Left lobe of liver (tissue), 2 donors: ENCODE measurements around the gene IGFN1. TPM values are rescaled to one million over a fixed set of nuclear protein-coding genes. Genes with fewer than 3 reads are reported as not detected.

ENCODE experiments used
- ATAC-seq: fragments of 200-7000 bp; cut with Tn5 transposase; one replicate; pipeline ENCODE4 v1.9.1; 2020; ENCODE audit warnings: mild to moderate bottlenecking, moderate library complexity
- DNase-seq: peaks from one replicate; pipeline ENCODE4 v3.0.0-alpha.2; 2020; ENCODE audit warnings: low spot score
- total RNA-seq: library from RNA; stranded (reverse); gene quantifications from one replicate; pipeline ENCODE4 v1.2.1, GENCODE V29; 2021
- donor health status: DM: no; HTN: no; CAD: no; lungs with moderate emphysema.
- donor health status: DM: no; HTN: yes; CAD: no.

Gene IGFN1
- total RNA-seq: not detected

DNA sequence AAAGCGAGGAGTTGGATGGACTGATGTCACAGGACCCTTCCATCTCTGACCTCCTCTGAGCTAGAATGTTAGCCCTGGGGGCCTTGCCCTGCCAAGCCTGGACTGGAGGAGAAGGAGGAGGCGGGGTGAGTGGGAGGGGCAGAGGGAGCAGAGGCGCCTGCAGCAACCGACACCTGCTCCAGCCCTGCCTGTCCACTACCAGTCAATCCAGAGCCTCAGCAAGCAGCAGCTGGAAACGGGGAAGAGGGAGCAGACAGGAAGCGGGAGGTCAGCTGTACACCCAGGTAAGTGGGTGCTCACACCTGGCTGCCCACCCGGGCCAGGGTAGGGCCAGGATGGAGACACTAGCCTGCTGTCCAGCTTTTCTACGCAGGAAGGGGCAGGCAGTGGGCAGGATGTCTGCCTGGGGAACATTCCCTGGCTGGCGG lies at the start of gene IGFN1:
Gene IGFN1 (plus strand): TSS at position 201 of the 428 bp plus-strand sequence. CDS start 2,470 bp downstream, outside the sequence.
- ATAC-seq: no peak

DNA sequence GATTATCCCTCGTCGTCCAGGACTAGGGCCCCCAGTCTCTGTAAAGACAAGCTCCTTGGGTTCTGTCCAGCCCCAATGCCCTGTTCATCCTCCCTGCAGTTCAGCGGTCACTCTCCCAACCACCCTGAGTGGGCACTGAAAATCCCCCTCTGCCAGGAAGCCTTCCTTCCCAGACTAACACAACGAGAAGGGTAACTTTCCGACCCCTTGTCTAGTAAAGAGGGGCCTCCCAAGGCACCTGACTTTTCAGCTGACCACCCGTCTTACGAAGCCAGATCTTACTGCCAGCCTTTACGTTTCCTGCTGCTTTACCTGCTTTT lies 49.7 kb upstream of the IGFN1 start:
- ATAC-seq (no peak), DNase-seq (no peak)

More for the DNA sequence above, at the start of gene IGFN1:
- no peak for DNase-seq

DNA sequence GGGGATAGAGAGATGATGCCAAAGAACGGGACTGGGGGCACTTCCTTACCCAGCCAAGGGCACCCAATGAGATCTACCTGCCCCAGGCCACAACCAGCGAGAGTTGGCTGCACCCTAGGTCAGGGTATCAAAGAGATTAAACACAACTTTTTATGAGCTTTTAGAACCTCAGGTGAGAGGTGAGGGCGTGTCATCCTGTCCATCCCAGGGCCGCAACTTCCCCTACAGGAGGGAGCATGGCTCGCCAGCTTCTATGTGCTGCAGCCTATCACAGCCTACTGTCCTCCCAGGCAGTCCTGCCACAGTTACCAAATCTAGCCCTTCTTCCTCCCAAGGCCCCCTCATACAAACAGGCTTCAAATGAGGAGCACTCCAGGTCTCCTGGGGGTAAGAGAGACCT lies 49.2 kb upstream of the IGFN1 start:
- no peak for DNase-seq
- ATAC-seq: no peak

DNA sequence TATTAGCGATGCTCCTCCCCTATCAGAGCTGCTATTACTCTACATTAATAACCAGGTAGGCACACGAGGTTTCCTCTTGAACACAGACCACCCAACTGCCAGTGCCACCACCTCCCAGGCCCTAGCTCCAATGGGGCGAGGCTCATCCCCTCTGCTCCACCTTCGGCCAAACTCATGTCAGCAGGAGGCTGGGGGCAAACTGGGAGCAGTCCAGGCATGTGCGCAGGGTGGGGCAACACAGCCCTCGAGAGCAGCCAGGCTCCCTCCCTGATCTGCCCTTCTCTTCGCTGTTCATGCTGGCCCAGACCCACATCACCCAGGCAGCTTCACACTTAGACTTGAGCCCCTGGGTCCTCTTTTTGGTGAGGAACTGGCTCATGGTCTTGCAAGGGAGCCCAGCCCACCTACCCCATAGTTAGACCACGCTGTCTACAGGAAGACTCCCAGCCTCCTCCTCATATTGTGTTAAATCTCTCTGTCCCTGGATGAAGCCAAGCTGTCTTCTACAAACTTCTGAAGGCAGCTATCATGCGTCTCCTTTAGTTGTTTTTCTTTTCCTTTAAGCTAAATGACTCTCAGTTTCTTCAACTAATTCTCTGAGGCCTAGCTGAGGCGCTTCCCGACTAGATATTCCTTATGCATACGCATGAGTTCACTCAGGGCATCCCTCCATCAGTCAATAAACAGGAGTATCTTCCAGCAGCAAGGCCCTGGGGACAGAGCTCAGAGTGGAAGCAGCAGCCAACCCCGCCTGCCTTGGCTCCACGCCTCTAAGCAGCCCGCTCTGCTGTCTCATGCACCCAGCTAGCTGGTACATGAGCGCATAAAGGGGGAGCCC lies 48.4 kb upstream of the IGFN1 start:
- no peak for ATAC-seq
- no peak for DNase-seq

DNA sequence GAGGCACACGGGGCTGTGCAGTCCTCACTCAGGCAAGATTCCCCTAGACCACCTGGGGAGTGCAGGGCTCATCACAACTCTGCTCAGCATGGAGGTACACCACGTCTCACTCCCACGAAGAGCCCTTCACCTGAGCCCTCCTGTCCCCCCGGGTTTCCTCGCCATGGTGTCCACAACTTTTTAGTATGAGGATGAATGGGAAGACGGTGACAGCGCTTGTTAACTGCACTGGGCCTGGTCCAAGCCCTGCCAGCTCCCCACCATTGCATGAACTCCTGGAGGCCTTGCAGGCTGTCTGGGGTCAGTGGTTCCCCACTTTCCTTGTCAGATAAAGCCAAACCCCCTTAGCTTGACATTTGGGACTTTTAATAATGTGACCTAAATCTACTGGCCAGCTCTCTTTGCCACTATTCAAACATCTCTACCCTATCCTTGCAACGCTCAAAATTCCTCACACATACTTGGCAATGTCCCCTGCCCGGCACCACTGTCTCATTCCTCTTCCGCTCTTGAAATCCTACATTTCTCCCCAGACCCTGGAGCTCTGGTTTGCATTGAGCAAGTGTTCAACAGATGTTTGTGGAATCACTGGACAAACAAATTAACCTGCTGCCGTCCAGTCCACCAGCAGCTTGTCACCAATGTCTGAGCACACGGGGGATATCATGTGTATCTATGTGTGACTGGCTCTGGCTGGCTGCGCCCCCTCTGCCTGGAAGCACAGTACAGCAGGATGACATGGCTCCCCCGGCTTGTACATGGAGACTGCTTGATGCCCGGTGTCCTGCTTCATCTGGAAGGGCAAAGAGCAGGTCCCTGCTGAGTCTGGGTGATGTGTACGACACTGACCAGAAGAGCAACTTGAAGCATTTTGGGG lies 47.5 kb upstream of the IGFN1 start:
- no peak for DNase-seq

DNA sequence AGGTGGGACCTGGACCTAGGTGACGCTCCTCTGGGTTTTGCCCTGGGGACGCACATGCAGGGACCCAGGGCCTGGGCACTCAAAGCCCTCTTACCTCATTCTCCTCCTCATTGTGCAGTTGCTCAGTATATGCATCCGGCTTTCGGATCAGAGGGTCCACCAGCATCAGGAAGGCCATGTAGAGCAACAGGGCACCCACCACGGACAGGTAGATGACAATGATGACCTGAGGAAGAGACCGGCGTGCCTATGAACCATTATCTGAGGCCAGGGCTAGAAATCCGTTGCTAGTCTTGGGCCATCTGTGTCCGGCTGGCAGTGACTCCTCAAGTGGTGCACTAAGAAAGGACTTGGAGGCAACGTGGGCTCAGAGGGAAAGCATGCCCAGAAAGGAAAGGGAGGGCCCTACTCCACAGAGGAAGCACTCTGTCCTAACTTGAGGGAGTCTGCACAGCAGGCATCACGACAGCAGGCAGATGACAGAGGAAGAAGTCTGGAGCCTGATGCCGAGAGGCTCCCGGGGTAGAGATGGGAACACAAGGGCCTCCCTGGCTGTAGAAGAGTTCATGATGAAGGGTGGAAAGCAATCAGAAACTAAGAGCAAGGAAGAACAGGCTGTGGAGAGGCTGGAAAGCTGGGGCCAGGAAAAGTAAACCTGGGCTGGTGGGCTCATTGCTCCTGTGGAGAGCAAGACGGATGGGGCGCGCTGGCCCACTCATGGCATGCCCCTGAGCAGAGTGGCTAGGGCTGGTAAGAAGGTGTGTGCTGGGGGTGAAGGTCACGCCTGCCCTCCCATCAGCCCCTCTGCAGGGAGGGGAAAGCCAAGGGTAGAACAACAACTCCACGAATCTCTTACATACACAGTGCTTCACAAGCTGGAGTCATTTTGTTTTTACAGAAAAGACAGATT lies 46.6 kb upstream of the IGFN1 start:
- no peak for DNase-seq

More for the DNA sequence above, 47.5 kb upstream of the IGFN1 start:
- ATAC-seq: no peak

DNA sequence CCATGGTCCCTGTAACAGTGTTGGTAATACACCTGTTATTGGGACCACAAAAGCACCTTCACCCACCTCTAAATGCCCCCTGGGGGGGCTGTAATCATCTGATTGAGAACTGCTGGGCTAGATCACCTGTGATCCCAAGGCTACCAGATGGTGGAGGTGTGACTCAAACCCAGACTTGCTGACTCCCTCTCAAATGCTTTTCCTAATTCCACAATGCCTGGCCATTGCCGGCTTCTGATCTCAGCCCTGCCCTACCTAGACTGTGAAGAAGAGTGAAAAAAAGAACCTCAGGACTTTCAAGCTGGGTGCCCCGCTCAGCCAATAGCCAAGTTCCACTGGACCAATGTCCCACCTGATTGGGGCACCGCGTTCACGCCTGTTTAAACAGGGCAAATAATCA lies 45.9 kb upstream of the IGFN1 start:
- no peak for DNase-seq

More for the DNA sequence above, 46.6 kb upstream of the IGFN1 start:
- no peak for ATAC-seq

DNA sequence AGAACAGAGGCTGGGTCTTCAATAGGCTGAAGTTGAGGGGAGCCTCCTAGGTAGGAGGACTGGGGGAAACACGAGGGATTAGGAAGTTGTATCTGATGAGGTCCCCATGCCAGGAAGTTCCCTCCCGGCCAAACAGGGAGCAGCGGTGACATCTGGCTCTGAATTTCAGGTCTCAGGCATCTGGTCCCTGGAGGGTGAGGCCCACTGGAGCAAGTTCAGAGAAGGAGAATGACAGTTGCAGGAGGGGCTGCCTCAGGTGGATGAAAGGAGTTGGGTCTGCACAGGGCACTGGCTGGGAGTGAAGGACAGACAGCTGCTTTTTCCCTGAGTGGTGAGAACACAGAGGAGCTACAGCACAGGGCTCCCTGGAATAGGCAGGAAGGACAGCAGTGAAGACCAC lies 45.5 kb upstream of the IGFN1 start:
- DNase-seq (no peak), ATAC-seq (no peak)

More for the DNA sequence above, 45.9 kb upstream of the IGFN1 start:
- no peak for ATAC-seq

DNA sequence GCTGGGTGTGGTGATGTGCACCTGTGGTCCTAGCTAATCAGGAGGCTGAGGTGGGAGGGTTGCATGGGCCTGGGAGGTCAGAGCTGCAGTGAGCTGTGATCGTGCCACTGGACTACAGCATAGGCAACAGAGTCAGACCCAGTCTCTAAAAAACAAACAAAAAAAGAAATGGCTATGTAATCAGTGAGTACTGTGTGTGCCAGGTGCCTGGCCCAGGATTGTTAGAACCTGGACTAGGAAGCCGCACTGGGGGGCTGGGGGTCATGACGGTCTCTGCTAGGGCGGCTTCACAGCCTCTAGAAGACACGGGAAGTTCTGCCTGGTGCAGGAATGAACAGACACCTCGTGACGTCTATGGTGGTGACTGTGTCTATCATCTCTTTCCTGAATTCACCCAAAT lies 44.8 kb upstream of the IGFN1 start:
- ATAC-seq: no peak
- no peak for DNase-seq

DNA sequence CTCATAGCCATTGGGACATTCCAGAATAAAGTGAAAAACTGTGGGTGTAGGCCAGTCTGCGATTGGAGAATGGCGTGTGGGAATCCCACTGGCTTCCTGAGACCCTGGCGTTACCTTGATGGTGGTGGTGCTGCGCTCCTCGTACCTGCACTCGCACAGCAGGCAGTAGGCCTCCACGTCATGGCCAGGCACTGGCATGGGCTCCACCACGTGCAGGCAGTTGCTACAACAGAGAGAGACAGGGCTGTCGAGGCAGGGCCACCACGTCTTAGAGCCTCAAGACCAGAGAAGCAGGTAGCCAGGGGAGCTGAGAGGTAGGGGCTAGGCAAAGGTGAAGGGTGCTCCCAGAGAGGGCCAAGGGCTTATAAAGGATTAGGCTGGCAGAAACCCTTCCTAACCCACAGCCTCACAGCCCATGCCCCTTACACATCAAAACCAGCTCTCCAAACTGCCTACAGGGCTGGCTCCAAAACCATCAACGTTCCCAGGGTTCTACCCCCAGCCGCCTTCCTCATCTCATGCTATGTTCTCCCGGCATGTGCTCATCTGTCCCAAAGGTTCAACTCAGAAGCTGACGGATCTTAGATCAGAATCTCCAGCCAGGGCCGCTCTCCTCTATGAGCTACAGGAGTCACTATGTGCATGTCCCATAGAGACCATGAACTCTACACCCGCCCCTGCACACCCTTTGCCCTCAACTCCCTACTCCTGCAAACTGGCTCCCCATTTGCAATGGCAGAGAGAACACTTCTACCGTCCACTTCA lies 43.8 kb upstream of the IGFN1 start:
- ATAC-seq: no peak
- no peak for DNase-seq

DNA sequence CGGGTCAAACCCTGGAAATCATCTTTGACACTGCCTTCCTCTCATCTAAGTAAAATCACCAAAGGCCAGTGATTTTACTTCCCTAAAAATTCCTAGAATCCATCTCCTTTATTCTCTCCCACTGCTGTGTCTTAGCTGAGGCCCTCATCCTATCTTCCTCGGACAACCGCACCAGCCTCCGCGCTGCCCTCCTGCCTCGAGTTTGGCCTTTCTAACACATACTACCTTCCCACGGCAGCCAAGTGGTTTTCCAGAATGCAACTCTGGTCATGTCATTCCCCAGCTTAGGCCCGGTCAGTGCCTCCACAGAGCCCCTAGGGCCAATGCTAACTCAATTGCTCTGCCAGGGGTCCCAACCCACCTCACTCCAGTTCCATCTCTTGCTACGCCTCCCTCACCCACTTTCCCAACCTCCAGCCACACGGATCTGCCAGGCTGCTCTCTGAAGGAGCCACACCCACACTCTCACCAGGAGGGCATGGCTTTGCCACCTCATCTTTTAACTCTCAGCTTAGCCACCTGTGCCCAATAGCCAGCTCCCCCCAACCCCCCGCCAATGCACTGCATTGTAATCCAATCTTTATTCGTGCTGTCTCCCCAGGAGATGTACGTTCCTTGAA lies 43.1 kb upstream of the IGFN1 start:
- DNase-seq (no peak), ATAC-seq (no peak)

DNA sequence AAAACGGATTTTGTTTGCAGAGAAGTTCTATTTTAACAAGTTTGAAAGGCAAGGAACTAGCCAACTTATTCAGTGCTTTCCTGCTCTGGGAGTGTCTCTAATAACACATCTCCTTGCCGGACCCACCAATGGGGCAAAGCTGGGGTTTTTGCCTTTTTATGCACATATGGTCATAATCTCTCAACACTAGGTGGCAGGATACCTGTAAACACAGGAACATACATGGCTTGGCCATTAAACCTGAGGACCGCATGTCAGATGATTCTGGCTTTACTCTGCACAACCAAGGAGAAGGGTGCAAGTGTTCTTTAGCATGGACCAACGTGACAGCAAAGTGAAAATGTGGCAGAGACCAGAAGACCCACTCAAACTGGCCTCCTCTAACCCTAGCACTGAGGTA lies 41.2 kb upstream of the IGFN1 start:
- ATAC-seq (peak; percentile 65), DNase-seq (no peak)

DNA sequence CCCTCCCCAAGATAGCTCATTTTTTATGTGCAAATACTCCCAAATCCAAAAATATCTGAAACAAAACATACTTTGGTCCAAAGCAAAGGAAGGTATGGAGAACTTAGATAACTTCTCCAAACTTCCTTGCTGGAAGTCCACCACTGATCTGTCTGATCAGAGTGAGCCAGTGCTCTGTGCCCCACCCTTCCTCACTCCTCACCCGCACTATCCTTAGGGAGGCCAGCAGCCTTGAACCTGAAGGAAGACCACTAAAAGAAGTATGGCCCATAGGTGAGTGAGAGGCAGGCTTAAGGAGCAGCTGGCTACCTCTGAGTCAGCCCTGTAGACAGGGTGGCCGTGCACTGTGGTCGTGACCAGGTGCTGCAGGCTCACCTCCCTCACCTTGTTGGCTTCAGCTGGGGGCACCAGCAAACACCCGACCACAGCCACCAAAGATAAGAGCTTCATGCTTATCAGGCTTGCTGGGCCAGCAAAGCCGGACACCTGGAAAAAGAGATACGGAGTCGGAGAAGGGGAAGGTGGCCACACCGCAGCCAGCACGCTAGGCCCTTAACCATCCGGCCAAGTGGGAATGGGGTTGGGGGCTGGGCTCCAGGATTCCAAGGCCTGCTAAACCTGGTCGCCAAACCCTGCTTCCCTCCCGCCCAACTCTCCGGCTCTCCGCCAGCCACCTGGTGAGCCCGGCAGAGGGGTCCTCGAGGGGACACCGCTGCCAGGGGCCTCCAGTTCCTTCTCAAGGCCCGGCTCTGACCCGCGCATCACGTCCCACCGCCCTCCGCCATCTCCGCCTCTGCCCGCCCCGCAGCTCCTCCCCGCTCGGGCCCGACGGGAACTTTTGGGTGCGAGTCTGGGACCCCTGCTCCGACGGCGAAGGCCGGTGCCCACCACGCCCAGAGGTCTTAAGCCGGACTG lies 36.9 kb upstream of the IGFN1 start:
- DNase-seq: no peak
- ATAC-seq: peak; percentile 81

DNA sequence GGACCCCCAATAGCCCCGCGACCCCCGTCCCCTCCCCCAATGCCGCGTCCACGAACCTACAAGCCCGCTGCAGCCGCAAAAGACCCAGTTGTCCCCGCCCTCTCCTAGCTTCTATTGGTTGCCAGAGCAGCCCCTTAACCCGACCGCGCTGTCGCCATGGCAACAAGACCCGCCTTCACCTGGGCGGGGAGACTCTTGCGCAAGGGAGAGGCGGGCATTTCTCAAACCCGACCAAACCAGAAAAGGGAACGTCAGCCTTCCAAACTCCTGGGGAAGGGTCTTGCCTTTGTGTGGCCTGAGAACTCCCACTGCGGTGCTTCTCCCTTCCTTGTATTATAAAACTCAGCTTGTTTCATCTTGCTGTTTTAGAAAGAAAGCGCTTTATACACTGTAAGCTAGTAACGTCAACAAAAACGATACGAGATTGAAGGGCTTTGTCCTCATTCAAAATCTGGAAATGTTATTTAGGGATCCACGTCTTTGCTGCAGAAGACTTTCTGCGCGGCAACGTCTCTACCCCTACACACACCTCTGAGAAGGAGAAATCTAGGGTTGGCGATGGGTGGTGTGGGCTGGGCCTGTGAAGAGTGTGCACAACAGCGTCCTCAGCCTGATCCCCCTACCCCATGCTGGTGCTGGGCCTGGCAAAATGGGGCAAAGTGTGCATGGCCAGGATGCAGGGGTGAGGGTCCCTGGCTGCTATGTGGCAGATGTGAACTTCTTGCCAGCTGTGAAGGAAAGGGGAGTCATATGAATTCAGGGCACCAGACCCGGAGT lies 36.0 kb upstream of the IGFN1 start, which contains the start of gene TMEM9:
Gene TMEM9 (minus strand): TSS at position 86 of the 777 bp plus-strand sequence. CDS start 551 bp downstream, outside the sequence.
- DNase-seq (peak; percentile 98), ATAC-seq (peak; percentile 95)

DNA sequence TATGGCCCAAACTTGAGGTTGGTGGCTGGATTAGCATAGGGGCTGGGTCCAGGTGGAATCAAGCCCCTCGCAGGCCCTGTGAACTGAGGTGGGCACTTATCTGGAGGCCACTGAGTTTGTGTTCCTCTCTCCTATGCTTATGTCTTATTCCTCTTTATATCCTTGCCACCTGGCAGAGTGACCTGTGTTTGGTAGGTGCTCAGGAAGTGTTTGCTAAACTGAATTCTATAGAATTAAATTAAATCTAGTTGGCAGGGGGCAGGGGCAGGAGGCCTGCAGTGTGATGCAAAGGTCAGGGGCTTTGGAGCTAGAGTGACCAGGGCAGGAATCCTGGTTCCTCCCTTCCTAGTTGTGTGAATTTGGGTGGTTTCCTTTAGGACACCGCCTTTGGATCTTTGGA lies 35.3 kb upstream of the IGFN1 start:
- ATAC-seq (no peak), DNase-seq (no peak)

DNA sequence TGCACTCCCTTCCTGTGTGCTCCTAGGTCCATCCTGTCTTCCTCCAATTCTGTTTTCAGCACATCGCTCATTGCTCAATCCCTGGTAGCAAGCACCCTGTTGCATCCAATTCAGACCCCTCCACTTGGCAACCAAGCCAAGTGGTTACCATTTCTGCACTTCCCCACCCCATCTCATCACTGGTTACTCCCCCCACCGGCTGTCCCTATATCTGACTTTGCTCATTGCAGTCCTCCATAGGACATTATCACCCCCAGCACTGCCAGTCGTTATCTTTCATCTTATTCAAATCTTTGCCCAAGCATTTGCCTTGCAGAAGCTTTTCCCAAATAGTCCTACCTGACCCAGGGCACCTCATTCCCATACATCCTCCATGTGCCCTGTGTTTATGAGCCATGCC lies 34.3 kb upstream of the IGFN1 start:
- no peak for DNase-seq

DNA sequence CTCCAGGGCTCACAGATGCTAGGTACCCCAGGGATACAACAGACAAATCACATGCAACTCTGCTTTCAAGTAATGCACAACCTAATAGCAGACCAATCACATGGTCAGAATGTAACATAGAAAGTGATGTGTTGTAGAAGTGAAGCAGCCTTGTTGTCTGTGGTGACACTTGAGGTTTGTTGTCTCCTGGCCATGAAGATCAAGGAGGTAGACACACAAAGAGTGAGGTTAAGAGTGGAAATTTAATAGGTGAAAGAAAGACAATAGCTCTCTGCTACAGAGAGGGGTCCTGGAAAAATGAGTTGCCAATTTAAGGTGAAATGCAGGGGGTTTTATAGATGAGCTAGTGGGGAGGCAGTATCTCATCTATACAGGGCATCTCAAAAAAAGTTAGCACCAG lies 33.8 kb upstream of the IGFN1 start:
- no peak for ATAC-seq

More for the DNA sequence above, 34.3 kb upstream of the IGFN1 start:
- no peak for ATAC-seq

DNA sequence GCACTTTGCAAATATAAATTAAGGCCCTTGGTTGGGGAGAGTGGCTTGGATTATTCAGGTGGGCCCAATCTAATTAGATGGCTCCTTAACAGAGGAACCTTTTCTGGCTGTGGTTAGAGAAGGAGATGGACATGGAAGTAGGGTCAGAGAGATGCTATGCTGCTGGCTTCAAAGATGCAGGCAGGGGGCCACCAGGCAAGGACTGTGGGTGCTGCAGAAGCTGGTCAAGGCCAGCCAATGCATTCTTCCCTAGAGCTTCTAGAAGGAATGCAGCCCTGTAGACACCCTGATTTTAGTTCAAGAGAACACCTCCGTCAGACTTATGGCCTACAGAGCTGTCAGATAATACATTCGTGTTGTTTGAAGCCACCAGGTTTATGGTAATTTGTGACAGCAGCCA lies 32.7 kb upstream of the IGFN1 start:
- ATAC-seq (no peak), DNase-seq (no peak)

More for the DNA sequence above, 33.8 kb upstream of the IGFN1 start:
- DNase-seq: no peak
